Vagina (tissue), 2 donors: Measurements from ENCODE around the gene POLR2B. TPM values are rescaled to one million over a fixed set of nuclear protein-coding genes. Genes with fewer than 3 reads are reported as not detected.

ENCODE experiments used
- DNase-seq, 2 donors: peaks; one replicate each; pipeline ENCODE4 v3.0.0-alpha.2; 2017; ENCODE audit errors: extremely low spot score in 2 of 2
- H3K27ac ChIP-seq: fragments of 200-600 bp; sonication (generic); one replicate; pipeline ENCODE4 v1.5.1; 2019
- H3K27me3 ChIP-seq: fragments of 200-600 bp; sonication (generic); one replicate; pipeline ENCODE4 v1.5.1; 2019
- H3K36me3 ChIP-seq, 2 donors: fragments of 200-600 bp; sonication (generic); one replicate each; pipeline ENCODE4 v1.5.1; 2017 to 2019
- H3K4me1 ChIP-seq: fragments of 200-600 bp; sonication (generic); one replicate; pipeline ENCODE4 v1.5.1; 2019
- H3K4me3 ChIP-seq, 2 donors: fragments of 200-600 bp; sonication (generic); 1 replicate in 1 of 2; 2 replicates in 1 of 2; pipeline ENCODE4 v1.5.1; 2016 to 2019
- H3K9me3 ChIP-seq: fragments of 200-600 bp; sonication (generic); one replicate; pipeline ENCODE4 v1.5.1; 2019
- POLR2A ChIP-seq, 2 donors: fragments of 450-650 bp; IDR thresholded peaks; one replicate each; pipeline ENCODE4 v1.6.1; 2017; ENCODE audit warnings: antibody characterized with exemption in 2 of 2, mild to moderate bottlenecking in 2 of 2, moderate library complexity in 2 of 2
- POLR2AphosphoS5 ChIP-seq, 2 donors: sonication (generic); formaldehyde crosslinking; IDR thresholded peaks; one replicate each; pipeline ENCODE4 v1.9.0; 2017; ENCODE audit warnings: antibody characterized with exemption in 2 of 2, mild to moderate bottlenecking in 2 of 2, low read depth in 1 of 2; ENCODE audit not compliant: insufficient read depth in 1 of 2
- intact Hi-C: fragments of 100-400 bp; cut with DNase I; formaldehyde crosslinking; loops from one replicate; pipeline ENCODE4 v1.15.1; 2023
- total RNA-seq: library from RNA; depleted of rRNA; stranded (reverse); fragments of >200 nt; gene quantifications from one replicate; pipeline ENCODE4 v1.2.3, GENCODE V29; 2016
- TF ChIP-seq, protein P1 (sequence below), 3 experiments: fragments of 450-650 bp in 2 of 3; fragments of 200-600 bp in 1 of 3; sonication (generic) in 1 of 3; IDR thresholded peaks; one replicate each; pipeline ENCODE4 v1.5.1; 2017 to 2019; ENCODE audit warnings: antibody characterized with exemption in 3 of 3, mild to moderate bottlenecking in 2 of 3, moderate library complexity in 2 of 3

POLR2B gene
- total RNA-seq, 1 donor from 2014 or later = 56.5 TPM

GRCh38 chr4:56999751-57000150 is 21.1 kb downstream of the POLR2B start:
- Histone ChIP-seq H3K27ac (no peak overlapping the region), H3K36me3 (peaks cover 0 to 48% of the 10 kb centered on the region in 2 donors), H3K4me3 (no peak overlapping the region), H3K27me3 (no peaks in the 10 kb centered on the region), H3K9me3 (no peaks in the 10 kb centered on the region), H3K4me1 (peaks cover 10% of the 10 kb centered on the region)
- intact Hi-C loops = no loop called here
- no peak for TF ChIP-seq POLR2AphosphoS5 (IDR thresholded peaks at IDR 0.05; ENCODE audit: insufficient read depth in 1 of 2, low read depth in 1 of 2)
- TF ChIP-seq, protein P1, sequence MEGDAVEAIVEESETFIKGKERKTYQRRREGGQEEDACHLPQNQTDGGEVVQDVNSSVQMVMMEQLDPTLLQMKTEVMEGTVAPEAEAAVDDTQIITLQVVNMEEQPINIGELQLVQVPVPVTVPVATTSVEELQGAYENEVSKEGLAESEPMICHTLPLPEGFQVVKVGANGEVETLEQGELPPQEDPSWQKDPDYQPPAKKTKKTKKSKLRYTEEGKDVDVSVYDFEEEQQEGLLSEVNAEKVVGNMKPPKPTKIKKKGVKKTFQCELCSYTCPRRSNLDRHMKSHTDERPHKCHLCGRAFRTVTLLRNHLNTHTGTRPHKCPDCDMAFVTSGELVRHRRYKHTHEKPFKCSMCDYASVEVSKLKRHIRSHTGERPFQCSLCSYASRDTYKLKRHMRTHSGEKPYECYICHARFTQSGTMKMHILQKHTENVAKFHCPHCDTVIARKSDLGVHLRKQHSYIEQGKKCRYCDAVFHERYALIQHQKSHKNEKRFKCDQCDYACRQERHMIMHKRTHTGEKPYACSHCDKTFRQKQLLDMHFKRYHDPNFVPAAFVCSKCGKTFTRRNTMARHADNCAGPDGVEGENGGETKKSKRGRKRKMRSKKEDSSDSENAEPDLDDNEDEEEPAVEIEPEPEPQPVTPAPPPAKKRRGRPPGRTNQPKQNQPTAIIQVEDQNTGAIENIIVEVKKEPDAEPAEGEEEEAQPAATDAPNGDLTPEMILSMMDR (IDR thresholded peaks at IDR 0.05) = no peak
- TF ChIP-seq POLR2A (IDR thresholded peaks at IDR 0.05) = no peak
- DNase-seq = no peak

DNA sequence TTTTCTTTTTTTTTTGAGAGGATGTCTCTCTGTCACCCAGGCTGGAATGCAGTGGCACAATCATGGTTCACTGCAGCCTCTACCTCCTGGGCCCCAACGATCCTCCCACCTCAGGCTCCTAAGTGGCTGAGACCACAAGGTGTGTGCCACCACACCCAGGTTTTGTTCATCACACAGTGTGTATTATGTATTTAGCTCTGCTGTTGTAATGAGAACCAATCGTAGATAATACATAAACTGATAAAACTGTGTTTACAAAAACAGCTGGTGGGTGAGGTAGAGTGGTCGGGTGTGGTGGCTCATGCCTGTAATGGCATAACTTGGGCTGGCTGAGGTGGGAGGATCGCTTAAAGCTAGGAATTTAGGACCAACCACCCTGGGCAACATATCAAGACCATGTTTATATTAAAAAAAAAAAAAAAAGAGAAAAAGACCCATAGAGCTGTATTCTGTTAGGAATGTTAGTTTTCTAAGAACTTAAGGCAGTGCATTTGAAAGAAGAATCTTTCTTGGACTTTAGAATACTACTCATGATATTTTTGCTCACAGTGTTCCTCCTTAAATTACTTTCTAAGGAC is 34.9 kb downstream of the POLR2B start:
- no peak overlapping the region for H3K4me3 ChIP-seq
- peaks cover 9 to 85% of the 10 kb centered on the region in 2 donors for H3K36me3 ChIP-seq
- no peaks in the 10 kb centered on the region for H3K4me1 ChIP-seq
- no peak for DNase-seq
- no peaks in the 10 kb centered on the region for H3K27me3 ChIP-seq
- no peaks in the 10 kb centered on the region for H3K9me3 ChIP-seq
- TF ChIP-seq, protein P1 (IDR thresholded peaks at IDR 0.05) = no peak
- TF ChIP-seq POLR2AphosphoS5 (IDR thresholded peaks at IDR 0.05; ENCODE audit: insufficient read depth in 1 of 2, low read depth in 1 of 2) (no peak), POLR2A (IDR thresholded peaks at IDR 0.05) (no peak)
- intact Hi-C loops = no loop called here
- H3K27ac ChIP-seq = no peak overlapping the region

DNA sequence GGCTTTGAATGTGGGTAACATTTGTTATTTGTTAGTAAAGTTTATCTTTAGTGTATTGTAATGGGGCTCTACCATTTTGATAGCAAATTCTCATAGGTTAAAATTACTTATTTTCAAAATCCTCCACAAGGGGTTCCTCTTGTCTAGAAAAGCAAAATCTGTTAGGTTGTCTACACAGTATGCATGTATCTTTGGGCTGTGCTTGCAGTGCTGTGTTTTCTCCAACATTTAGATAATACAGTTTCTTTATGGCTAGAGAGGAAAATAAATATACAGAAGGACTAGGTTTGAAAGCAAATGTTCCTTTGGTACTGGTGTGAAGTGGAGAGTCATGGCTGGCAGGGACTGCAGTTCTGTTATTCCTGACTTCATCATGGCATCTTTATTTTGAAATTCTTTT is 40.3 kb downstream of the POLR2B start:
- no peak overlapping the region for H3K27ac ChIP-seq
- no peaks in the 10 kb centered on the region for H3K9me3 ChIP-seq
- no peaks in the 10 kb centered on the region for H3K27me3 ChIP-seq
- intact Hi-C loops = no loop called here
- H3K4me3 ChIP-seq = no peak overlapping the region
- DNase-seq = no peak
- peaks cover 6% of the 10 kb centered on the region for H3K4me1 ChIP-seq
- TF ChIP-seq POLR2A (IDR thresholded peaks at IDR 0.05) = no peak
- TF ChIP-seq, protein P1 (IDR thresholded peaks at IDR 0.05) = no peak
- TF ChIP-seq POLR2AphosphoS5 (IDR thresholded peaks at IDR 0.05; ENCODE audit: insufficient read depth in 1 of 2, low read depth in 1 of 2) = no peak
- peaks cover 8 to 77% of the 10 kb centered on the region in 2 donors for H3K36me3 ChIP-seq

- intact Hi-C loops = no loop called here
- Histone ChIP-seq H3K4me1 (peaks cover 6% of the 10 kb centered on the region), H3K36me3 (peaks cover 9 to 79% of the 10 kb centered on the region in 2 donors), H3K4me3 (no peak overlapping the region), H3K9me3 (no peaks in the 10 kb centered on the region), H3K27ac (no peak overlapping the region), H3K27me3 (no peaks in the 10 kb centered on the region)
- DNase-seq = no peak
- TF ChIP-seq POLR2AphosphoS5 (IDR thresholded peaks at IDR 0.05; ENCODE audit: insufficient read depth in 1 of 2, low read depth in 1 of 2) = no peak
- no peak for TF ChIP-seq POLR2A (IDR thresholded peaks at IDR 0.05)
- TF ChIP-seq, protein P1 (IDR thresholded peaks at IDR 0.05) = no peak
These were observed 41.9 kb downstream of the POLR2B start for GRCh38 chr4:57020467-57021101.

DNA sequence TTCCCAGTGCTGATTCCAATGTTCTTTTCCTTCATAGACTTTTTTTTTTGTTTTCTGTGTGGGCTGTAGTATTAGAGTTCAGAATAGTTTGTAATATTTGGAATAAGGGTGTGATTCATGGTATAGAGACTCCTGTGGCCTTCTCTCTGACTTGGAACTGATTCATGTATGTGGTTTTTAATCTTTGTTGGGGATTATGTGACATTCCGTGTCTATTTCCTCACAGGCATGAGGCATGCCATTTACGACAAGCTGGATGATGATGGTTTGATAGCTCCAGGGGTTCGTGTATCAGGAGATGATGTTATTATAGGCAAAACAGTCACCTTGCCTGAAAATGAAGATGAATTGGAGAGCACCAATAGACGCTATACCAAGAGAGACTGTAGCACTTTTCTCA is 44.4 kb downstream of the POLR2B start:
- Histone ChIP-seq H3K4me1 (peaks cover 6% of the 10 kb centered on the region), H3K36me3 (peaks cover 4 to 80% of the 10 kb centered on the region in 2 donors), H3K9me3 (no peaks in the 10 kb centered on the region), H3K27ac (no peak overlapping the region), H3K27me3 (no peaks in the 10 kb centered on the region), H3K4me3 (no peak overlapping the region)
- DNase-seq = no peak
- TF ChIP-seq, protein P1 (IDR thresholded peaks at IDR 0.05) = no peak
- no peak for TF ChIP-seq POLR2AphosphoS5 (IDR thresholded peaks at IDR 0.05; ENCODE audit: insufficient read depth in 1 of 2, low read depth in 1 of 2)
- TF ChIP-seq POLR2A (IDR thresholded peaks at IDR 0.05) = no peak
- intact Hi-C loops = no loop called here
